Neural cell (in vitro differentiated cells): ENCODE data around the gene RHOBTB3.

Experiments used
- CTCF ChIP-seq: fragments of 450-650 bp; IDR thresholded peaks from 2 replicates; pipeline ENCODE4 v1.5.1; 2014; ENCODE audit warnings: antibody characterized with exemption, mild to moderate bottlenecking, moderate library complexity; ENCODE audit not compliant: poor library complexity, severe bottlenecking
- EP300 ChIP-seq: fragments of 450-650 bp; conservative IDR thresholded peaks from 2 replicates; pipeline ENCODE4 v1.6.1; 2014; ENCODE audit warnings: antibody characterized with exemption, mild to moderate bottlenecking, moderate library complexity; ENCODE audit not compliant: poor library complexity, severe bottlenecking
- EZH2 ChIP-seq: fragments of 200-600, 300-800 bp; shearing (Covaris generic), sonication (generic); IDR thresholded peaks from 2 replicates; pipeline ENCODE4 v1.6.1; 2014; ENCODE audit warnings: antibody characterized with exemption, low read length, borderline replicate concordance, mild to moderate bottlenecking; ENCODE audit not compliant: insufficient read depth, poor library complexity, severe bottlenecking
- POLR2AphosphoS5 ChIP-seq: IDR thresholded peaks from 2 replicates; pipeline ENCODE4 v1.6.1; 2012

DNA sequence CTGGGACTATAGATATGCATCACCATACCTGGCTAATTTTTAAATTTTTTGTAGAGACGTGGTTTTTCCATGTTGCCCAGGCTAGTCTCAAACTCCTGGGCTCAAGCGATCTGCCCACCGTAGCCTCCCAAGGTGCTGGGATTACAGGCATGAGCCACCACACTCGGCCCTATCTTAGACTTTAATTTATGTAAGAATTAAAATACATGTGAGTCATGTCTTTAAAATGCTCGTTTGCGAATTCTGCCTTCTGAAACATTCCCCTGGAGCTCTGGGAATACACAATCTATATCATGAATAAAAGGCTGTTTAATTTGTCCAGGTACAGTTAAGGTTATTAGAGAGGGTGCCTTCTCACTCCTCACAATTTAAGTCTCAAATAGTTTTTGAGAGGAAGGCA lies 32.8 kb downstream of the RHOBTB3 start:
- TF ChIP-seq CTCF (no peak), EZH2 (no peak), POLR2AphosphoS5 (no peak), EP300 (no peak)
